ENCODE results near the gene SPAG6. TPM values are rescaled to one million over a fixed set of nuclear protein-coding genes. Genes with fewer than 3 reads are reported as not detected.

SPAG6 gene
- total RNA-seq, 4 donors from 2014 or later, result 0.64 to 0.75 TPM; not detected in 2

GRCh38 chr10:22429146-22429545, 83.8 kb downstream of the SPAG6 start:
- WGBS, 2 donors, result 67 to 72% methylated on average over 3 of the region's 3 CpGs
- no peak overlapping the region for H3K4me3 ChIP-seq (ENCODE audit: low read depth, poor library complexity, severe bottlenecking)
- intact Hi-C loops (cut with DNase I; ENCODE audit: low total_unique reads), result no loop called here
- DNase-seq (ENCODE audit: low spot score in 2 of 2), result no peak
- TF ChIP-seq CTCF (IDR thresholded peaks at IDR 0.05), result no peak
- no peak for TF ChIP-seq POLR2A (IDR thresholded peaks at IDR 0.05)

- DNase-seq (ENCODE audit: low spot score in 2 of 2), result no peak
- H3K4me3 ChIP-seq (ENCODE audit: low read depth, poor library complexity, severe bottlenecking), result no peak overlapping the region
- 51 to 52% methylated on average over 8 of the region's 8 CpGs for WGBS, 2 donors
- intact Hi-C loops (cut with DNase I; ENCODE audit: low total_unique reads), result loop anchor here (5.0 kb wide), 1 partner anchor 103 kb away; no protein-coding TSS in a partner anchor
- TF ChIP-seq CTCF (IDR thresholded peaks at IDR 0.05) (no peak), POLR2A (IDR thresholded peaks at IDR 0.05) (no peak)
Measured at GRCh38 chr10:22429981-22430421, 84.7 kb downstream of the SPAG6 start.

GRCh38 chr10:22433875-22434274, 88.6 kb downstream of the SPAG6 start:
- TF ChIP-seq CTCF (IDR thresholded peaks at IDR 0.05) (no peak), POLR2A (IDR thresholded peaks at IDR 0.05) (no peak)
- DNase-seq (ENCODE audit: low spot score in 2 of 2), result no peak
- no peak overlapping the region for H3K4me3 ChIP-seq (ENCODE audit: low read depth, poor library complexity, severe bottlenecking)
- WGBS, 2 donors, result 49 to 50% methylated on average over 2 of the region's 2 CpGs
- intact Hi-C loops (cut with DNase I; ENCODE audit: low total_unique reads), result loop anchor here (5.0 kb wide), 1 partner anchor 107 kb away; no protein-coding TSS in a partner anchor

- intact Hi-C loops (cut with DNase I; ENCODE audit: low total_unique reads), result loop anchor here (5.0 kb wide), 1 partner anchor 107 kb away; no protein-coding TSS in a partner anchor
- DNase-seq (ENCODE audit: low spot score in 2 of 2), result no peak
Measured at GRCh38 chr10:22434521-22434920, 89.2 kb downstream of the SPAG6 start.

GRCh38 chr10:22435650-22436049, 90.4 kb downstream of the SPAG6 start:
- intact Hi-C loops (cut with DNase I; ENCODE audit: low total_unique reads), result no loop called here
- no peak overlapping the region for H3K4me3 ChIP-seq (ENCODE audit: low read depth, poor library complexity, severe bottlenecking)
- 98% methylated on average over 10 of the region's 10 CpGs for WGBS, 2 donors
- no peak for DNase-seq (ENCODE audit: low spot score in 2 of 2)
- no peak for TF ChIP-seq POLR2A (IDR thresholded peaks at IDR 0.05)
- no peak for TF ChIP-seq CTCF (IDR thresholded peaks at IDR 0.05)

More at GRCh38 chr10:22434521-22434920, 89.2 kb downstream of the SPAG6 start:
- no peak overlapping the region for H3K4me3 ChIP-seq (ENCODE audit: low read depth, poor library complexity, severe bottlenecking)
- 88 to 93% methylated on average over 2 of the region's 2 CpGs for WGBS, 2 donors
- TF ChIP-seq CTCF (IDR thresholded peaks at IDR 0.05) (no peak), POLR2A (IDR thresholded peaks at IDR 0.05) (no peak)

GRCh38 chr10:22436526-22436892, 91.2 kb downstream of the SPAG6 start:
- peak in 1 of 2 donors; percentile 93 for DNase-seq (ENCODE audit: low spot score in 2 of 2)
- intact Hi-C loops (cut with DNase I; ENCODE audit: low total_unique reads), result no loop called here
- WGBS, 2 donors, result 11 to 22% methylated on average over 20 to 31 of the region's 35 CpGs
- H3K4me3 ChIP-seq (ENCODE audit: low read depth, poor library complexity, severe bottlenecking), result peak overlapping the region; percentile 78
- no peak for TF ChIP-seq CTCF (IDR thresholded peaks at IDR 0.05)
- TF ChIP-seq POLR2A (IDR thresholded peaks at IDR 0.05), result no peak
